NCI-H748 treated with DMSO at 0.1 percent for 48 hours (cell line): ENCODE measurements around the gene ETS2.
"Not testable (repeated sequence)": the region's sequence is repeated elsewhere in the genome, so short reads cannot be mapped to it uniquely, and the experiment has no call there.

ENCODE experiments used
- DNase-seq: peaks from one replicate; lab custom pipeline; 2025; lab: John Stamatoyannopoulos, UW

Gene ETS2

DNA sequence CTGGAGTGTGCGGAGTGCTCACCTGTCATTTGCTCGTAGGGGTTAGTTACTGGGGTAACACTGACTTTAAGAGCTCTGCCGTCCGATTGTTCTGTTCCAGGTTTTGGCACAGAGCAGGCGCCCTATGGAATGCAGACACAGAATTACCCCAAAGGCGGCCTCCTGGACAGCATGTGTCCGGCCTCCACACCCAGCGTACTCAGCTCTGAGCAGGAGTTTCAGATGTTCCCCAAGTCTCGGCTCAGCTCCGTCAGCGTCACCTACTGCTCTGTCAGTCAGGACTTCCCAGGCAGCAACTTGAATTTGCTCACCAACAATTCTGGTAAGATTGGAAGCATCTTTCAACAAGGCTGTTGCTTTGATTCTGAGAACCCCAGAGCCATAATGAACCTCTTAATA lies 12.6 kb downstream of the ETS2 start:
- no peak for DNase-seq

DNA sequence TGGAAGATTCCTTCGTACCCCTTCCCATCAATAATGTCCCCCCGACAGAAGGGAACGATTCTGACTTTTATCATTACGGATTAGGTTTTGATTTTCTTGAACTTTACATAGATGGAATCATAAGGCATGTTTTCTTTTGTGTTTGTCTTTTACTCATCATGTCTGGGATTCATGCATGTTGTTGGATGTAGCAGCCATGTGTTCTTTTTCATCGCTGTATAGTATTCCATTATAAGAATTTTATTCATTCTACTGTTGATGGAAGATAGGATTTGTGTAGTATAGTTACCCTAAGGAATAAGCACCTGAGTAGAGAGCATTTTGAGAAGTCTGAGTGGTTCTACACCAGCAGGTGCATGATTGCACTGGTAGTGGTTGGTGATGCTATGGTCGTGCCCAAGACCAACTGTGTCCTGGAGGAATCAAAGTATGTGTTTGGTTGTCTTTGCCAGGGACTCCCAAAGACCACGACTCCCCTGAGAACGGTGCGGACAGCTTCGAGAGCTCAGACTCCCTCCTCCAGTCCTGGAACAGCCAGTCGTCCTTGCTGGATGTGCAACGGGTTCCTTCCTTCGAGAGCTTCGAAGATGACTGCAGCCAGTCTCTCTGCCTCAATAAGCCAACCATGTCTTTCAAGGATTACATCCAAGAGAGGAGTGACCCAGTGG lies 13.5 kb downstream of the ETS2 start:
- DNase-seq, result no peak

DNA sequence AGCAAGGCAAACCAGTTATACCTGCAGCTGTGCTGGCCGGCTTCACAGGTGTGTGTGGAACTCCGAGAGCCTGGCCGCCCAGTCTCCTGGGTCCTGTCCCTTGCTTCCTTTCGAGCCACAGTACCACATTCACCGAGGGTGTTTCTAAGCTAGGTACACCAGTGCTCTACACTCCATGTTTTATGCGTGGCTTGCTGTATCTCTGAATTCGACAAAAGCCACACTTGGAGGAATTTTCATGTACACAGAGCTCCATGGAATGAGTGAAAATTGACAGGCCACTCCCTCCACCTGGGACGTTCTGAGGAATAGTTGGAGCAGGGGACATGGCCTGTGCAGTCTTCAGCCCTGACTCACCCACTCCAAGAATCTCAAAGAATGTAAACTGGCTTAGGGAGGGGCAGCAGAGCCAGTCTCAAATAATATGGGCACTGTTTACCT lies 14.0 kb downstream of the ETS2 start:
- no peak for DNase-seq

GRCh38 chr21:38820471-38821239 lies 14.9 kb downstream of the ETS2 start:
- no peak for DNase-seq

- no peak for DNase-seq
Observed at GRCh38 chr21:38821248-38821647, 15.5 kb downstream of the ETS2 start.

GRCh38 chr21:38821959-38822682 lies 16.4 kb downstream of the ETS2 start:
- no peak for DNase-seq

GRCh38 chr21:38822778-38823238 lies 17.1 kb downstream of the ETS2 start:
- no peak for DNase-seq

DNA sequence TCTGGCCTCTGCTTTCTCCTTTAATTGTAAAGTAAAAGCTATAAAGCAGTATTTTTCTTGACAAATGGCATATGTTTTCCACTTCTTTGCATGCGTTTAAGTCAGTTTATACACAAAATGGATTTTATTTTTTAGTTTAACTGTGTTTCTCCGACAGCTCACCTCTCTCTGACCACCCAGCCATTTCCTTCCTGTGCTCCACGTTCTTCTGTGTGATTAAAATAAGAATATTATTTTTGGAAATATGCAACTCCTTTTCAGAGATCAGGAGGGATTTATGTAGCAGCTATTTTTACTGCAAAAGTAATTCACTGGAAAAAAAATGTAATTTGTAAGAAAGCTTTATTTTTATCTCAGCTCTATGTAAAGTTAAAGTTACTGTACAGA lies 18.0 kb downstream of the ETS2 start:
- no peak for DNase-seq

GRCh38 chr21:38824124-38824822 lies 18.5 kb downstream of the ETS2 start:
- DNase-seq, result no peak

DNA sequence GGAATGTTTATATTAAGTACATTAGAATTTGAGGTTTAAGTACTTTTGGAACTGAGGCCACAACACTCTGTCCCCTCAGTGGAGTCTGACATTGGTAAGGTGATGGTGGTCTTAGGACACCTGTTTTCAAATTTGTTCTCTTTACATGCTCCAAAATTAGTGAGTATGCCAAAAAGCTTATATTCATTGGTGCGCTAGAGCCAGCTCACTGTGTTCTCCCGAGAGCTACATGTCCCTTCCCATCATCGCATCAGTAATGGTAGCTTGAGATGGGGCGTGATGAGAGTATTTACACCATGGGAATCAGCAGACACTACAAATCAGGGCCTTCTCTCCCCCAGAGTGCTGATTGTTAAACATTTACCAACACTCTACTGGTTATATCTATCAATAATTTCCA lies 19.5 kb downstream of the ETS2 start:
- DNase-seq, result no peak

- no peak for DNase-seq
Observed at GRCh38 chr21:38825921-38826320, 20.2 kb downstream of the ETS2 start.

DNA sequence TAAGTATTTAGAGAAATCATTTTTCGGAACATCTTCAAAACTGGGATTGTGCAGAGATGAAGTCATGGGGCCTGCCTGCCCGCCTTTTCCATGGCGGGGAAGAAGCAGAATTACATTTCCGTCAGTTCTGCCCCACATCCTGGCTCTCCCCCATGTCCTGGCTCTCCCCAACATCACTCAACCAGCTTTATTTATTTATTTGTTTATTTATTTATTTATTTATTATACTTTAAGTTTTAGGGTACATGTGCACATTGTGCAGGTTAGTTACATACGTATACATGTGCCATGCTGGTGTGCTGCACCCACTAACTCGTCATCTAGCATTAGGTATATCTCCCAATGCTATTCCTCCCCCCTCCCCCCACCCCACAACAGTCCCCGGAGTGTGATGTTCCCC lies 22.4 kb downstream of the ETS2 start:
- not testable (repeated sequence) for DNase-seq

DNA sequence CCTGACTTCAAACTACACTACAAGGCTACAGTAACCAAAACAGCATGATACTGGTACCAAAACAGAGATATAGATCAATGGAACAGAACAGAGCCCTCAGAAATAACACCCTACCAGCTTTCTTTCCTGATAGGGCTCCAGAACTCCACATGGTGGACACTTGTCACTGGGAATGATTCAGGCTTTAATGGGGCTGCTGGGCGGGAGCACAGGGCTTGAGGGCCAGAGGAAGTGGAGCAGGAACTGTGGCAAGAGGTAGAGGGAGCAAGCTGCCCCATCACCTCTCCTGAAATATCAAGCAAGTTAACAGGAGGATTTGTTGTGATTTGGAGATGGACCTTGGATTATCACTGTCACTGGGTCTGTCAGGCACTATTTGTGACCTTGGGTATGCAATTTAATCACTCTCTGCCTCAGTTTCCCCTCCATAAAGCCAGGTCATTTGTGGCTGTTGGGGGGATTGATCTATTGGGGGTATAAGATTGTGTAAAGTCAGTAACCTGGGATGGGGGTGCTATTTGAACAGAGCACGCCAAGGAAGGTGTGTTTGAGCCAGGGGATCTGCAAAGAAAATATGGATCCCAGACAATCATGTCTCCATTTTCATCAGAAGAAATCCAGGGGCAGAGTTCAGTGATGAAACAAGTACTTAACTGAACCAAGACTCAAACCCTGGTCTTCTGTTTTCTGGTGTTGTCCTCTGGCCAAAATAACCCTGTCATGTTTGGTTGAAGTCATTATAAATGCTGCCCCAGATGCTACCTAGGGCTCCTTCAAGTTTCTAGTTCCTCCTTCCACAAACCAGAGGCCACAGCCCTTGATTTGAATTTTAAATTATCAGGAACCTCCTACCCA lies 25.2 kb downstream of the ETS2 start:
- no peak for DNase-seq

DNA sequence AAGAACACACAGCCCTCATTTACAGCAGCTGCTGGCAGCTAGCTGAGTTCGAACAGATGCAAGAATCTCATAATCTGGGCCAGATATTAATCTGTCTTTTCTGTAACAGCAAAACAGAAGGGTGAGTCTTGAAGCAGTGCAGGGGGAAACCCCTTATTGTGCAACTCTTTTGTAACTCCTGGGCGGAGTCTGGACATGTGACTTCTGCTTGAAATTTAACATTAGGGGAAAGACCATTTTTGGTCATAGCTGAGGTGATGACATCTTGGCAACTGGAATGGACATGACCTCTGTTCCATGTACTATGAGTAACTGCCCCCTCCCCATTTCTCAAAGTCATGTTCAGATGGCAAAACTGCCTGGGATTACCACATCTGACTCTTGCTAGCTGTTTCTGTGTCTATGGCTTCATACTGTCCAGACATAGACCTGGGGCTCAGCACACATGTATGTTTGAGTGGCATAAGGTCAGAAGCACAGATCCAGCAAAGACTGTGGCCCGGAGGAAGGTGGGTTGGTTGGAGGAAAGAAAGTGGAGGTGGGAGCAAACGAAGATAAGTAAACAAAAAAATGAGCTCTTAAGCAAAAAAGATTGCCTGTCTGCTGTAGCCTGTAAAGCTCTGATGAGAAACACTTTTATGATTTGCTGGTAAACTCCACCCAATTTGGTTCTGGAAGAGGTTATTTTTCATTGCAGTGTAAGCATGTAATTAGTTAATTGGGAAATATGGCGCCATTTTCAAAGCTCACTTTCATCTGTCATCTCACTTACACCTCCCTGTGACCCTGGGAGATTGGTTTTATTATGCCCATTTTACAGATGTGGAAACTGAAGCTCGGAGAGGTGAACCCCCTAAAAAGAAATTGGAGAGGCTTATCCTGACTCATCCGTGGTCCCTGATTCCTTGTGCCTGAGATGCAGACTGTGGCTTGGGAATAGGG lies 26.1 kb downstream of the ETS2 start:
- DNase-seq, result no peak

- DNase-seq, result no peak
Observed at GRCh38 chr21:38832664-38833063, 26.9 kb downstream of the ETS2 start.

DNA sequence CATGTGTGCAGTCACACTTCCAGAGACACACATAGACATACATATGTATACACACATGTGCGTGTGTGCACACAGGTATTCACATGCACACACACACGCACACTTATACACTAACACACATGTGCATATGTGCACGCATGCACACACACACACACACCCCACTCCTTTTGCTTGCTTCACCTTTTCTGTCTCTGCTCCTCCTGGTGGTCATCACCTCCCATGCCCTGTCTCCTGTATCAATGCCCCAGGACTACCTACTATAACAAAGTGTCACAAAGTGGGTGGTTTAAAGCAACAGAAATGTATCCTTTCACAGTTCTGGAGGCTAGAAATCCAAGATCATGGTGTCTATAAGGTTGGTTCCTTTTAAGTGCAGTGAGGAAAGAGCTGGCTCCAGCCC lies 27.4 kb downstream of the ETS2 start:
- no peak for DNase-seq

DNA sequence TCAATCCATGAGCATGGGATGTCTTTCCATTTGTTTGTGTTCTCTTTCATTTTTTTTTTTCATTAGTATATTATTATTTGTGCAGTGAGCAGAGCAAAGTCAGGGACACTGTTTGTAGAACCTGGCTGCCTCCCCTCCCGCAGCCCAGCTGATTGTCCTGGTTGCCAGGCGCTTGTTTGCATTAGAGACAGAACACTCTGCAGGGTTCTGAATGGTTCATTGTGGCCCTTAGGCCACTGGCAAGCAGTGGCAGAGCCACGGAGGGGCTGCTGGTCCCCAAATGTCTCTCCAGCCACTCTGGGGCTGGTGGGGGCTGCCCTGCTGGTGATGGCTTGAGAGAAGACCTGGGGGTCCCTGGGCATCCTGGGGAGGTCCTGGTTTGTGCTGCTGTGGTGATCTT lies 29.0 kb downstream of the ETS2 start:
- peak; percentile 38 for DNase-seq

- DNase-seq, result no peak
Observed at GRCh38 chr21:38837806-38838461, 32.2 kb downstream of the ETS2 start.

- DNase-seq, result no peak
Observed at GRCh38 chr21:38838598-38839327, 33.0 kb downstream of the ETS2 start.
